Esophagus squamous epithelium (tissue), 4 donors: ENCODE data around the gene CDC27.

Experiments
- CTCF ChIP-seq, 6 experiments: fragments of 450-650 bp in 4 of 6; fragments of 200-600 bp in 2 of 6; sonication (generic) in 2 of 6; IDR thresholded peaks; one replicate each; pipeline ENCODE4 v1.5.1; 2016 to 2019; ENCODE audit warnings: antibody characterized with exemption in 6 of 6, mild to moderate bottlenecking in 4 of 6, moderate library complexity in 4 of 6
- POLR2A ChIP-seq, 4 donors: fragments of 450-650 bp; IDR thresholded peaks; one replicate each; pipeline ENCODE4 v1.6.1; 2017; ENCODE audit warnings: antibody characterized with exemption in 4 of 4, mild to moderate bottlenecking in 4 of 4, moderate library complexity in 3 of 4

DNA sequence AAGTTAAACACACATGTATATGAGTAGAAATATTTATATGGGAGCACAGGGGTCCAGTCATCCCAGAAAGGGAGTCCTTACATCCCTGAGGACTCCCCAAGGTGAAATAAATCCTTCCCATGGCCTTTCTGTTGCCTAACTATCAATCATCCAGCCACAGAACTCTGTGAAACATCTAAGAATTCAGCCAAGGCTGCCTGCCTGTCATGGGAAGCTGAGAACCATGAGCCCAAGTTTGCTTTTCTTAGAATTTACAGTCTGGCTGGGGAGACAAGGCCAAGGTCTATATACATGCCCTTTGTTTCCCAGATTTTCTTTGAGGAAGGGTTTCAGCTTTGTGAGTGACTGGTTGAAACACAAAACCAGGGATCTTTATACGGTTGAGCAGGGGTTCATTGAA, 35.9 kb upstream of the CDC27 start:
- TF ChIP-seq CTCF (IDR thresholded peaks at IDR 0.05) (no peak), POLR2A (IDR thresholded peaks at IDR 0.05) (no peak)
